Measurements from ENCODE around the gene TNNT2. TPM values are rescaled to one million over a fixed set of nuclear protein-coding genes. Genes with fewer than 3 reads are reported as not detected.
A peak's percentile ranks its signal among the peaks of the same experiment; 100 is the strongest.

TNNT2 gene
- total RNA-seq, 1 donor = not detected

DNA sequence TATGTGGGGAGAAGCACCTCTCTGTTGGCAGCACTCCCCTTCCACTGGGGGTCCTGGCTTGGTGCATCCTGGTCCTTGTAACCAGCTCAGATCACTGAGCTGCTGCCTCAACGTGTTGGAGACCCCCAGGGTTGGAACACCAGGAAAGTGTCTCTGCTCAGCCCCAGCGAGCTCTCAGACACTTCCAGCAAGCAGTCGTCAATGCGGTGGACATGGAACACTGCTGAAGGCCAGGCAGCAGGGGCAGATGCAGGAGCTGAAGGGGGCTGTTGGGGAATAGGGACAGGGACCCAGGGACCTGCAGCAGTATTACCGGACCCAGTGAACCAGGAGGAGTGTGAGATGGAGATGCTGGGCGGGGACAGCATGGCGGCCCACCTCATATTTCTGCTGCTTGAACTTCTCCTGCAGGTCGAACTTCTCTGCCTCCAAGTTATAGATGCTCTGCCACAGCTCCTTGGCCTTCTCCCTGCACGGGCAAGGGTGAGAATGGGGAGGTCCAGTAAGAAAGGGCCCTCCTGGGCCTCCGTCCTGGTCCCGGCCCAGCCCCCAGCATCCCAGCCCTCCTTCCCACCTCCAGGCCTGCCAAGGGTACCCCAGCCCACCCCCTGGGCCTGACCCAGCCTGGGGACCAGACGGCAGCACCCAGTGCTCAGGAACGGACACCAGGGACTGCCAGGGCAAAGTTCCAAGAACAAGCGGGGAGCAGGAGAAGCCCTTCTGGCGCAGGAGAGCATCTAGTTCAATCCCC, 16.4 kb downstream of the TNNT2 start:
- no peak overlapping the region for H3K27ac ChIP-seq (ENCODE audit: low read depth, low read length)
- no peak overlapping the region for H3K4me2 ChIP-seq (ENCODE audit: insufficient read depth, low read length)

DNA sequence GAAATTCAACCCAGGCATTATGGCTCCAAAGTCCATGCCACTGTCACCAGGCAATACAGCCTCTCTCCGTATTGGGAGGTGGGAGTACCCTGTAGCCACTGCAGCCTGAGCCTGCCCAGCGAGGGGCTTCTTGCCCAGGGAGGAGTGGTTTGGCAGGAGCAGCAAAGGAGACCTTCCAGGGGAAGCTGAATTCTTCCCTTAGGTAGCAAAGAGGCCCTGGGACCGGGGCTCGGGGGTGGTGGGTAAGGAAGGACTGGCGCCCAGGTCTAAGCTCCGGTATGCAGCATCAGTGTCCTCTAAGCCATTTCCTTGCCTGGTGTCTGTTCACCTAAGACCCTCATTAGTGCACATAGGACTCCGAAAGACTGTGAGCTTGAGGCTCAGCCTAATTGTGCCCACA, 17.0 kb downstream of the TNNT2 start:
- peak; percentile 79 for DNase-seq (ENCODE audit: insufficient read length, low spot score, missing footprints)
- no peak overlapping the region for H3K4me3 ChIP-seq (ENCODE audit: insufficient read depth, low read length)
- H3K9me3 ChIP-seq (ENCODE audit: low read depth, low read length) = no peaks in the 10 kb centered on the region
- no peaks in the 10 kb centered on the region for H4K20me1 ChIP-seq (ENCODE audit: insufficient read depth, low read length)
- no peak overlapping the region for H3K27ac ChIP-seq (ENCODE audit: low read depth, low read length)
- TF ChIP-seq, protein P1, sequence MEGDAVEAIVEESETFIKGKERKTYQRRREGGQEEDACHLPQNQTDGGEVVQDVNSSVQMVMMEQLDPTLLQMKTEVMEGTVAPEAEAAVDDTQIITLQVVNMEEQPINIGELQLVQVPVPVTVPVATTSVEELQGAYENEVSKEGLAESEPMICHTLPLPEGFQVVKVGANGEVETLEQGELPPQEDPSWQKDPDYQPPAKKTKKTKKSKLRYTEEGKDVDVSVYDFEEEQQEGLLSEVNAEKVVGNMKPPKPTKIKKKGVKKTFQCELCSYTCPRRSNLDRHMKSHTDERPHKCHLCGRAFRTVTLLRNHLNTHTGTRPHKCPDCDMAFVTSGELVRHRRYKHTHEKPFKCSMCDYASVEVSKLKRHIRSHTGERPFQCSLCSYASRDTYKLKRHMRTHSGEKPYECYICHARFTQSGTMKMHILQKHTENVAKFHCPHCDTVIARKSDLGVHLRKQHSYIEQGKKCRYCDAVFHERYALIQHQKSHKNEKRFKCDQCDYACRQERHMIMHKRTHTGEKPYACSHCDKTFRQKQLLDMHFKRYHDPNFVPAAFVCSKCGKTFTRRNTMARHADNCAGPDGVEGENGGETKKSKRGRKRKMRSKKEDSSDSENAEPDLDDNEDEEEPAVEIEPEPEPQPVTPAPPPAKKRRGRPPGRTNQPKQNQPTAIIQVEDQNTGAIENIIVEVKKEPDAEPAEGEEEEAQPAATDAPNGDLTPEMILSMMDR (IDR thresholded peaks at IDR 0.05; ENCODE audit: extremely low read depth, low read depth, low read length) = no peak
- peaks cover 21% of the 10 kb centered on the region for H3K27me3 ChIP-seq (ENCODE audit: insufficient read depth, low read length)
- H2AFZ ChIP-seq (ENCODE audit: low read length) = no peak overlapping the region
- H3K79me2 ChIP-seq (ENCODE audit: insufficient read depth, low read length) = no peaks in the 10 kb centered on the region
- H3K4me2 ChIP-seq (ENCODE audit: insufficient read depth, low read length) = no peak overlapping the region
- H3K4me1 ChIP-seq (ENCODE audit: insufficient read depth, low read length) = no peaks in the 10 kb centered on the region
- no peaks in the 10 kb centered on the region for H3K36me3 ChIP-seq (ENCODE audit: insufficient read depth, low read length)

More for the DNA sequence above, 16.4 kb downstream of the TNNT2 start:
- H3K4me3 ChIP-seq (ENCODE audit: insufficient read depth, low read length) = no peak overlapping the region
- no peaks in the 10 kb centered on the region for H3K36me3 ChIP-seq (ENCODE audit: insufficient read depth, low read length)
- no peak for DNase-seq (ENCODE audit: insufficient read length, low spot score, missing footprints)
- no peaks in the 10 kb centered on the region for H3K9me3 ChIP-seq (ENCODE audit: low read depth, low read length)
- H3K4me1 ChIP-seq (ENCODE audit: insufficient read depth, low read length) = no peaks in the 10 kb centered on the region
- no peak overlapping the region for H2AFZ ChIP-seq (ENCODE audit: low read length)
- H3K79me2 ChIP-seq (ENCODE audit: insufficient read depth, low read length) = no peaks in the 10 kb centered on the region
- H4K20me1 ChIP-seq (ENCODE audit: insufficient read depth, low read length) = no peaks in the 10 kb centered on the region
- TF ChIP-seq, protein P1 (IDR thresholded peaks at IDR 0.05; ENCODE audit: extremely low read depth, low read depth, low read length) = no peak
- H3K27me3 ChIP-seq (ENCODE audit: insufficient read depth, low read length) = peaks cover 17% of the 10 kb centered on the region

DNA sequence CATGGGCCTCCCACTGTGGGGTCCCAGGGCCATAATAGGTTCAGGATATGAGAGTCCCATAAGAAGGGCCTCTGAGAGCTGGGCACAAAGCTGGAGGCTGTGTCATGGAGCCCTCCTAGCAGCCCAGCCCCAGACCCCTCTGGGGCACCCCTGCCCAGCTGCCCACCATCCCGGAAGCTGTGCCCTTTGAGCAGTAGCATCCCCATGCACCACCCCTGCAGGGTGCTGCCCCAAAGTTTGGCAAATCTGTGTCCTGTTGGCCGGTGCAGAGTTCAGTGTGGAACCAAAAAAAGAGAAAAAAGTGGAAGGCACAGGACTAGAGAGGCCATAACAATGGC, 17.6 kb downstream of the TNNT2 start:
- Histone ChIP-seq H3K79me2 (ENCODE audit: insufficient read depth, low read length) (no peaks in the 10 kb centered on the region), H3K36me3 (ENCODE audit: insufficient read depth, low read length) (no peaks in the 10 kb centered on the region), H3K4me2 (ENCODE audit: insufficient read depth, low read length) (no peak overlapping the region), H3K4me3 (ENCODE audit: insufficient read depth, low read length) (no peak overlapping the region), H2AFZ (ENCODE audit: low read length) (no peak overlapping the region), H3K27me3 (ENCODE audit: insufficient read depth, low read length) (peaks cover 21% of the 10 kb centered on the region), H3K9me3 (ENCODE audit: low read depth, low read length) (no peaks in the 10 kb centered on the region), H4K20me1 (ENCODE audit: insufficient read depth, low read length) (no peaks in the 10 kb centered on the region), H3K27ac (ENCODE audit: low read depth, low read length) (no peak overlapping the region), H3K4me1 (ENCODE audit: insufficient read depth, low read length) (no peaks in the 10 kb centered on the region)
- no peak for DNase-seq (ENCODE audit: insufficient read length, low spot score, missing footprints)
- TF ChIP-seq, protein P1 (IDR thresholded peaks at IDR 0.05; ENCODE audit: extremely low read depth, low read depth, low read length) = no peak

DNA sequence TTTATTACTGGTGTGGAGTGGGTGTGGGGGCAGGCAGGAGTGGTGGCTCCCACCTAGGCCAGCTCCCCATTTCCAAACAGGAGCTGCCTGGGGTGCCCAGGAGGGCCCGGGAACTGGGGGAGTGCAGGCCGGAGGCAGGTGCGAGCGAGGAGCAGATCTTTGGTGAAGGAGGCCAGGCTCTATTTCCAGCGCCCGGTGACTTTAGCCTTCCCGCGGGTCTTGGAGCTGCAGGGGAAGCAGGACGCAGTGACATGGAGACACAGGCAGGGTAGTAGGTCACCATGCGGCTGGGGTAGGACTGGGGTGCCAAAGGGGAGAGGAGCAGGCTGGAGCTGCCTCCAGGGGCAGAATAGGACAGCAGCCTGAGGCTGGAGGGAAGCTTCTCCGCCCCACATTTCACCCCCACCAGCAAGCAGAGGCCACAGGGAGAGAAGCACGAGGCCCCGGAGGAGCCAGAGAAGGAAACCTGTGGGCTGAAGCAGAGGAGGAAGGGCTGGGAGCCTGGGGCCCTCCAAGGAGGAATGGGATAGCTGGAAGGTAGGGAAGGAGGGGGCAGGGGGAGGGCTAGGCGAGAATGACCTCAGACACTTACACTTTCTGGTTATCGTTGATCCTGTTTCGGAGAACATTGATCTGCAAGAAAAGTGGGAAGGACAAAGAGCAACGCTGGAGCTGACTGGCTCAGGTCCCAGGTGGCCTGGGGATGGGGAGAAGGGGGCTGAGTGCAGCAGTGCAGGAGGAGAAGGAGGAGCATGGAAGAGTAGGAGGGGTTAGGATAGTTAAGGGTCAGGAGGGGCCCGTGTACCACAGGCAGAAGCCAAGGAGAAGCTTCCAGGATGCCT, 18.2 kb downstream of the TNNT2 start:
- H2AFZ ChIP-seq (ENCODE audit: low read length) = no peak overlapping the region
- no peak overlapping the region for H3K4me2 ChIP-seq (ENCODE audit: insufficient read depth, low read length)
- no peaks in the 10 kb centered on the region for H3K4me1 ChIP-seq (ENCODE audit: insufficient read depth, low read length)
- H3K27me3 ChIP-seq (ENCODE audit: insufficient read depth, low read length) = peaks cover 21% of the 10 kb centered on the region
- DNase-seq (ENCODE audit: insufficient read length, low spot score, missing footprints) = peak; percentile 74
- no peaks in the 10 kb centered on the region for H4K20me1 ChIP-seq (ENCODE audit: insufficient read depth, low read length)
- H3K79me2 ChIP-seq (ENCODE audit: insufficient read depth, low read length) = no peaks in the 10 kb centered on the region
- H3K36me3 ChIP-seq (ENCODE audit: insufficient read depth, low read length) = no peaks in the 10 kb centered on the region
- no peak overlapping the region for H3K4me3 ChIP-seq (ENCODE audit: insufficient read depth, low read length)
- TF ChIP-seq, protein P1 (IDR thresholded peaks at IDR 0.05; ENCODE audit: extremely low read depth, low read depth, low read length) = no peak
- no peaks in the 10 kb centered on the region for H3K9me3 ChIP-seq (ENCODE audit: low read depth, low read length)
- no peak overlapping the region for H3K27ac ChIP-seq (ENCODE audit: low read depth, low read length)
